ENCODE measurements around the gene ERF. TPM values are rescaled to one million over a fixed set of nuclear protein-coding genes. Genes with fewer than 3 reads are reported as not detected.

ERF gene
- total and polyA plus RNA-seq, 2 of the 4 experiments (the other 2 are of a cell fraction) = 5.2 to 32.4 TPM

DNA sequence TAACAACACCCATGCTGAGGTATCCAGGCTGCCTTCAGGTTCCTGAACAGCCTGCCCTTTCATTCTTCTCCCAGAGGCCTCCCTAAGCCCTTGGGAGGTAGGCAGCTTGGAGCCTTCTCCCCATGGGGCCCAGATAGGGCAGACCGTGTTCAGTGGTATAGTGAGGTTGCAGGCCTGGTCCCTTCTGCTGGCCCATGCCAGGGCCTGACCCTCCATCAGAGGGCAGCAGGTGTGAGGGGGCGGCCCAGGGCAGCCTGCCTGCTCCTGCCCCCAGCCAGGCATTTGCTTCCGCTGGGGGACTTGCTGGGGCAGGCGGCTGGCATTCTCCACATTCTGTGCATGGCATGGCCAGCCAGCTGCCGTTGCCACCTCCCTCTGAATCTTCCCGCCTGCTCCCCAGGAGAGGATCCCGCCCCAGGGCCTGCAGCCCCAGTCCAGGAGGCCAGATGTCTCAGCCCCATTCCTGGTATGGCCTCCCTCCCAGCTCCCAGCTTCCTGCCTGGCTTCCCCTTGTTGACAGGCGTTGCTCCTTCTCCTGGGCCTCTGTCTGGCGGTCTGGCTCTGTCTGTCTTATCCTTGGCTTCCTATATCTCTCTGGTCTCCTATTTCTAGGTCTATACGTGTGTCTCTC lies 23.0 kb upstream of the ERF start (continued):
- no peak for TF ChIP-seq CTCF (conservative IDR thresholded peaks at IDR 0.05; ENCODE audit: low read depth, low read length)

DNA sequence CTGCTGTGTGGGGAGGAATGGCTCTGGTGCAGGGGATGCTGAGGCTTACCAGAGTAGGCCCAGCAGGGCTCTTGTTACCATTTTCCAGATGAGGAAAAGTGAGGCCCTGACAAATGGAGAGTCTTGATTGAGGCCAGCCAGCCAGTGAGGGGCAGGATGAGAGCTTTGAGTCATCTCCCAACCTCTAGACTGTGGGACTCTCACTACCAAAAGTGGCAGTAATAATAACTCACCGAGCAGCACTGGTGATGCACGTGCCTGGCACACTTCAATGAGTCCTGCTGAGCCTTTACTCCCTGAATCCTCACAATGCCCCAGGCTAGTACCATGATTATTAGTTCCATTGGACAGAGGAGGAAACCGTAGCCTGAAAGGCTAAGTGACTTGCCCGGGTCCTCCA lies 21.9 kb upstream of the ERF start:
- intact Hi-C loops (cut with micrococcal nuclease) = no loop called here
- Histone ChIP-seq H3K56ac (ENCODE audit: extremely low read depth, insufficient read depth, low read length) (no peak overlapping the region), H4K91ac (ENCODE audit: insufficient read depth, low read depth, low read length) (no peak overlapping the region), H2BK120ac (ENCODE audit: low read depth, low read length) (no peak overlapping the region), H3K36me3 (ENCODE audit: control insufficient read depth, insufficient read depth, low read length) (peaks cover 29% of the 10 kb centered on the region), H3K4me1 (ENCODE audit: control insufficient read depth, insufficient read depth, low read length) (peaks cover 31% of the 10 kb centered on the region), H4K20me1 (ENCODE audit: insufficient read depth, low read length) (peaks cover 34% of the 10 kb centered on the region; the same call in 1 of the 2 replicates), H2AK9ac (replicated peaks; ENCODE audit: low read depth, low read length, poor library complexity) (no peak overlapping the region), H2BK20ac (ENCODE audit: low read depth, low read length) (no peak overlapping the region), H2AFZ (replicated peaks; ENCODE audit: low read length, poor library complexity) (no peak overlapping the region), H3K9ac (ENCODE audit: low read depth, low read length) (no peak overlapping the region), H3K4me2 (ENCODE audit: low read depth, low read length) (no peak overlapping the region), H3K9me3 (ENCODE audit: control insufficient read depth, insufficient read depth, low read length) (no peaks in the 10 kb centered on the region), H3K14ac (replicated peaks; ENCODE audit: low read depth, low read length) (no peak overlapping the region), H4K5ac (ENCODE audit: low read depth, low read length) (no peak overlapping the region), H3K27me3 (ENCODE audit: control insufficient read depth, insufficient read depth, low read length) (no peaks in the 10 kb centered on the region), H2BK15ac (ENCODE audit: low read depth, low read length) (no peak overlapping the region), H2BK5ac (ENCODE audit: low read depth, low read length, poor library complexity, severe bottlenecking) (no peak overlapping the region), H3K4ac (ENCODE audit: low read depth, low read length) (no peak overlapping the region), H3K4me3 (ENCODE audit: insufficient read depth, low read depth, low read length) (no peak overlapping the region), H3K18ac (ENCODE audit: low read depth, low read length) (no peak overlapping the region), H4K8ac (ENCODE audit: low read depth in 2 of 2, low read length in 2 of 2) (no peak overlapping the region), H3K27ac (ENCODE audit: insufficient read depth, low read length) (no peak overlapping the region), H2AK5ac (ENCODE audit: low read depth, low read length) (no peak overlapping the region), H3K23ac (ENCODE audit: low read depth, low read length) (no peak overlapping the region), H3K79me1 (ENCODE audit: low read depth in 1 of 2, low read length in 2 of 2) (peaks cover 33 to 71% of the 10 kb centered on the region in 2 experiments), H3K9me1 (ENCODE audit: insufficient read depth, low read length) (peaks cover 8% of the 10 kb centered on the region; the same call in 1 of the 2 replicates)
- BruUV-seq (replicated peaks) = no TSS peak
- 100% methylated on average over 2 of the region's 4 CpGs; no CpG with 5 or more reads in 1 of the 2 experiments for WGBS, 2 experiments (ENCODE audit: extremely low coverage in 2 of 2, insufficient read length in 1 of 2)
- ChIA-PET CTCF (no interaction called here), POLR2A (ENCODE audit: unreplicated experiment) (no interaction called here)
- dilution Hi-C loops (cut with HindIII; ENCODE audit: low sequenced_read_pairs, unreplicated experiment) = no loop called here
- no peak for DNase-seq
- TF ChIP-seq NFE2L2 (IDR thresholded peaks at IDR 0.05; ENCODE audit: low read depth, low read length) (no peak), BHLHE40 (IDR thresholded peaks at IDR 0.05; ENCODE audit: low read depth, low read length) (peak; percentile 68)
- no peak for ATAC-seq (ENCODE audit: low read depth)
- in situ Hi-C loops (cut with MboI; ENCODE audit: low sequenced_read_pairs) = no loop called here
